ENCODE results near the gene RNF144A.

DNA sequence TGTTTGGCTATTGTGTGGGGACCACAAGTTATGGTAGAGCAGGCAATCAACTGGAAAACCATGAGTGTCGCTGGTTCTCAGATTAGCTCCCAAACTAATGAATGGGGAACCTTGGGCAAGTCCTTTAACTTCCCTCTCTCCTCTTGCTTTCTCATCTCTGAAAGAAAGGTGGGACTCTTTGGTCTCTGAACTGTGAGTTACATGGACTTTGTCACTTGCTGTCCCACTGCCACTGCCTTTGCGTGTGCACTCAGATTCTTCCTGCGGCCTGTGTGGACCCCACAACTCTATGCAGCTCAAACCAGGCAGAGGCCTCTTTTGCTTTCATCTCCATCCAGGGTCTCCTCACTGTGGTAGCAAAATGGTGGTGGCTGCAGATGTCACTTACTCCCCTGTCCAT is 86.7 kb downstream of the RNF144A start:
- TF ChIP-seq, protein P1, sequence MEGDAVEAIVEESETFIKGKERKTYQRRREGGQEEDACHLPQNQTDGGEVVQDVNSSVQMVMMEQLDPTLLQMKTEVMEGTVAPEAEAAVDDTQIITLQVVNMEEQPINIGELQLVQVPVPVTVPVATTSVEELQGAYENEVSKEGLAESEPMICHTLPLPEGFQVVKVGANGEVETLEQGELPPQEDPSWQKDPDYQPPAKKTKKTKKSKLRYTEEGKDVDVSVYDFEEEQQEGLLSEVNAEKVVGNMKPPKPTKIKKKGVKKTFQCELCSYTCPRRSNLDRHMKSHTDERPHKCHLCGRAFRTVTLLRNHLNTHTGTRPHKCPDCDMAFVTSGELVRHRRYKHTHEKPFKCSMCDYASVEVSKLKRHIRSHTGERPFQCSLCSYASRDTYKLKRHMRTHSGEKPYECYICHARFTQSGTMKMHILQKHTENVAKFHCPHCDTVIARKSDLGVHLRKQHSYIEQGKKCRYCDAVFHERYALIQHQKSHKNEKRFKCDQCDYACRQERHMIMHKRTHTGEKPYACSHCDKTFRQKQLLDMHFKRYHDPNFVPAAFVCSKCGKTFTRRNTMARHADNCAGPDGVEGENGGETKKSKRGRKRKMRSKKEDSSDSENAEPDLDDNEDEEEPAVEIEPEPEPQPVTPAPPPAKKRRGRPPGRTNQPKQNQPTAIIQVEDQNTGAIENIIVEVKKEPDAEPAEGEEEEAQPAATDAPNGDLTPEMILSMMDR (IDR thresholded peaks at IDR 0.05; ENCODE audit: low read depth, low read length): no peak
- no peak for TF ChIP-seq POLR2A (IDR thresholded peaks at IDR 0.05; ENCODE audit: extremely low read depth, insufficient read length)

Measured in NB4 (cell line).